Hepatocyte (in vitro differentiated cells): ENCODE measurements around the gene POLR1B. TPM values are rescaled to one million over a fixed set of nuclear protein-coding genes. Genes with fewer than 3 reads are reported as not detected.

Experiments
- DNase-seq: peaks from one replicate; pipeline ENCODE4 v3.0.0-alpha.2; 2016; ENCODE audit warnings: low spot score
- H2AFZ ChIP-seq: fragments of 200-600 bp; sonication (generic); 2 replicates; pipeline ENCODE4 v1.6.0; 2016; ENCODE audit warnings: antibody characterized with exemption, mild to moderate bottlenecking
- H3K27ac ChIP-seq: fragments of 200-600 bp; sonication (generic); 2 replicates; pipeline ENCODE4 v1.5.1; 2016; ENCODE audit warnings: mild to moderate bottlenecking
- H3K27me3 ChIP-seq: fragments of 200-600 bp; sonication (generic); 2 replicates; pipeline ENCODE4 v1.6.1; 2016
- H3K36me3 ChIP-seq: fragments of 200-600 bp; sonication (generic); replicated peaks from 2 replicates; pipeline ENCODE4 v1.5.1; 2016; ENCODE audit warnings: low read depth; ENCODE audit not compliant: insufficient read depth
- H3K4me1 ChIP-seq: fragments of 200-600 bp; sonication (generic); 2 replicates; pipeline ENCODE4 v1.5.1; 2016; ENCODE audit warnings: mild to moderate bottlenecking, moderate library complexity; ENCODE audit not compliant: insufficient read depth
- H3K4me2 ChIP-seq: fragments of 200-600 bp; sonication (generic); 2 replicates; pipeline ENCODE4 v1.6.0; 2016
- H3K4me3 ChIP-seq: fragments of 200-600 bp; sonication (generic); 2 replicates; pipeline ENCODE4 v1.5.1; 2016; ENCODE audit warnings: mild to moderate bottlenecking
- H3K79me2 ChIP-seq: fragments of 200-600 bp; sonication (generic); 2 replicates; pipeline ENCODE4 v1.6.0; 2017; ENCODE audit warnings: mild to moderate bottlenecking
- H3K9me2 ChIP-seq: fragments of 200-600 bp; sonication (generic); replicated peaks from 2 replicates; pipeline ENCODE4 v1.6.0; 2017; ENCODE audit warnings: mild to moderate bottlenecking; ENCODE audit not compliant: insufficient read depth
- H3K9me3 ChIP-seq: fragments of 200-600 bp; sonication (generic); 2 replicates; pipeline ENCODE4 v1.5.1; 2016; ENCODE audit warnings: low read depth, mild to moderate bottlenecking
- H4K20me1 ChIP-seq: fragments of 200-600 bp; sonication (generic); 2 replicates; pipeline ENCODE4 v1.6.0; 2016; ENCODE audit warnings: mild to moderate bottlenecking; ENCODE audit not compliant: insufficient read depth, poor library complexity, severe bottlenecking
- CTCF ChIP-seq: fragments of 200-600 bp; sonication (generic); IDR thresholded peaks from 2 replicates; pipeline ENCODE4 v1.5.1; 2016; ENCODE audit warnings: antibody characterized with exemption, mild to moderate bottlenecking; ENCODE audit not compliant: poor library complexity
- EZH2 ChIP-seq: fragments of 200-600 bp; sonication (generic); IDR thresholded peaks from 2 replicates; pipeline ENCODE4 v1.6.1; 2016; ENCODE audit warnings: antibody characterized with exemption, mild to moderate bottlenecking, borderline replicate concordance
- EZH2phosphoT487 ChIP-seq: fragments of 200-600 bp; sonication (generic); IDR thresholded peaks from one replicate; pipeline ENCODE4 v1.6.1; 2018; ENCODE audit warnings: antibody characterized with exemption, mild to moderate bottlenecking, low read depth, moderate library complexity; ENCODE audit not compliant: unreplicated experiment, severe bottlenecking
- WGBS: methylation state at CpG from one replicate; pipeline ENCODE4 v1.1.6; 2016; ENCODE audit warnings: low lambda C conversion rate; ENCODE audit errors: missing lambda C conversion rate; 5-methylcytosine and 5-hydroxymethylcytosine counted together
- polyA plus RNA-seq: library from polyadenylated mRNA; unstranded; fragments of >200 nt; fragmentation: Nextera tagmentation; extraction: Ambion mirVana; gene quantifications from 2 replicates; pipeline ENCODE4 v1.2.1, GENCODE V29; 2016
- small RNA-seq: library from RNA; depleted of rRNA; stranded (forward); fragments of <200 nt; gene quantifications from one replicate; pipeline ENCODE3, GENCODE V24; 2014
- total RNA-seq: library from RNA; depleted of rRNA; stranded (reverse); fragments of >200 nt; gene quantifications from 2 replicates; pipeline ENCODE4 v1.2.3, GENCODE V29; 2014

Gene POLR1B
- total and polyA plus RNA-seq, 2 experiments from 2014 or later: 9.7 to 17.5 TPM

DNA sequence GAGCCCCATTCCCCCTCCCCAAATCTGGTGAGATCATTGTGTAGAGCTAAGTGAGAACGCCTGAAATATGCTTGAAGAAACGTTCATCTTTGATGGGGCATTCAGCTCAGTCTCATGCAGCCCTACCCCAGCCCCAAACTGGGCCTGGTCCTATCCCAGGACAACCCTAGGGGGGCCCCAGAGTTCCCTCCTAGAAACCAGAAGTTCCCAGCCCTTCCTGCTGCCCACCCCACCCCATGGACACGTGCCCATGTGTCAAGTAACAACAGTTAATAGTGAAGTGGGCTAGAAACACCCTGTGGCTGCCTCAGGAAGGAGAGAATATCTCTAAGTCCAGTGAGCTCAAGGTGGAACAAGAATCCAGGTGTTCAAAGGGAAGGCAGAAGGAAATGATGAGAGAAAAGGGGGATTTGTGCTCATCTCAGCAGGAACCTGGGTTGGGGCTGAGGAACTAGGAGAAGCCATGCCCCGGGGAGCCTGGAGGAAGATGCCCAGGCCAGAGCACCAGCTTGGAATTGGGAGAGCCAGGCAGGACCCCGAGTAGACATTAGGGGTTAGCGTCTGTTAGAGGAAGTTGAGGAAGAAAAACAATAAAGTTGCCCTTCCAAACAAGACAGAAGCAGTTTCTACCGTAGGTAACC is 83.3 kb downstream of the POLR1B start:
- no peak for DNase-seq
- H4K20me1 ChIP-seq: no peaks in the 10 kb centered on the region
- H3K9me3 ChIP-seq: no peaks in the 10 kb centered on the region
- no peak for TF ChIP-seq CTCF
- TF ChIP-seq EZH2: no peak
- no peak for TF ChIP-seq EZH2phosphoT487
- H3K4me2 ChIP-seq: no peak overlapping the region
- no peaks in the 10 kb centered on the region for H3K79me2 ChIP-seq
- no peaks in the 10 kb centered on the region for H3K27me3 ChIP-seq
- no peak overlapping the region for H3K27ac ChIP-seq
- no peaks in the 10 kb centered on the region for H3K36me3 ChIP-seq
- 80% methylated on average over 7 of the region's 7 CpGs for WGBS
- no peak overlapping the region for H2AFZ ChIP-seq
- H3K9me2 ChIP-seq: no peaks in the 10 kb centered on the region
- H3K4me1 ChIP-seq: peaks cover 16% of the 10 kb centered on the region
- no peak overlapping the region for H3K4me3 ChIP-seq

- Histone ChIP-seq H3K9me3 (no peaks in the 10 kb centered on the region), H4K20me1 (no peaks in the 10 kb centered on the region), H3K4me1 (peaks cover 21% of the 10 kb centered on the region), H3K79me2 (no peaks in the 10 kb centered on the region), H3K9me2 (no peaks in the 10 kb centered on the region), H3K27me3 (no peaks in the 10 kb centered on the region), H3K4me3 (no peak overlapping the region), H3K27ac (peak overlapping the region; percentile 59), H2AFZ (no peak overlapping the region), H3K36me3 (no peaks in the 10 kb centered on the region), H3K4me2 (peak overlapping the region; percentile 30)
- 43% methylated on average over 7 of the region's 7 CpGs for WGBS
- DNase-seq: peak; percentile 65
- TF ChIP-seq CTCF (peak; percentile 80), EZH2phosphoT487 (no peak), EZH2 (no peak)
Measured at GRCh38 chr2:112626604-112627059, 84.4 kb downstream of the POLR1B start.

Small RNA genes lying within 50 kb of the gene (small RNA-seq; reads per million reads assigned to genes)
- not detected for gene RF00019

Other genes with a start within 250 kb of the POLR1B start
- gene RGPD8, start 108.8 kb upstream of the POLR1B start, total RNA-seq: 12.2 and 17.4 TPM in 2 replicates
- gene RGPD8, start 108.8 kb upstream of the POLR1B start, polyA plus RNA-seq: 1.0 and 1.1 TPM in 2 replicates
- 21.0 and 22.9 TPM in 2 replicates for gene TTL, start 60.3 kb upstream of the POLR1B start, total RNA-seq
- 8.5 and 16.9 TPM in 2 replicates for gene TTL, start 60.3 kb upstream of the POLR1B start, polyA plus RNA-seq
- 19.1 and 25.0 TPM in 2 replicates for gene CHCHD5, start 42.1 kb downstream of the POLR1B start, total RNA-seq
- gene CHCHD5, start 42.1 kb downstream of the POLR1B start, polyA plus RNA-seq: 67.3 and 73.5 TPM in 2 replicates
- gene SLC20A1, start 103.5 kb downstream of the POLR1B start, total RNA-seq: 106 and 135 TPM in 2 replicates
- gene SLC20A1, start 103.5 kb downstream of the POLR1B start, polyA plus RNA-seq: 63.6 and 66.7 TPM in 2 replicates
- gene NT5DC4, start 178.6 kb downstream of the POLR1B start, total RNA-seq: 1.2 and 2.7 TPM in 2 replicates
- 0.79 and 2.3 TPM in 2 replicates for gene NT5DC4, start 178.6 kb downstream of the POLR1B start, polyA plus RNA-seq
- 4.3 and 8.1 TPM in 2 replicates for gene CKAP2L, start 222.1 kb downstream of the POLR1B start, total RNA-seq
- 5.0 and 7.2 TPM in 2 replicates for gene CKAP2L, start 222.1 kb downstream of the POLR1B start, polyA plus RNA-seq
- 2.3 and 3.1 TPM in 2 replicates for gene IL1A, start 242.0 kb downstream of the POLR1B start, total RNA-seq
- gene IL1A, start 242.0 kb downstream of the POLR1B start, polyA plus RNA-seq: 1.1 and 1.4 TPM in 2 replicates